Measurements from ENCODE around the gene ZFAND3. TPM values are rescaled to one million over a fixed set of nuclear protein-coding genes. Genes with fewer than 3 reads are reported as not detected.

Gene ZFAND3
- polyA plus RNA-seq, 1 donor from 2014 or later: 19.7 TPM

DNA sequence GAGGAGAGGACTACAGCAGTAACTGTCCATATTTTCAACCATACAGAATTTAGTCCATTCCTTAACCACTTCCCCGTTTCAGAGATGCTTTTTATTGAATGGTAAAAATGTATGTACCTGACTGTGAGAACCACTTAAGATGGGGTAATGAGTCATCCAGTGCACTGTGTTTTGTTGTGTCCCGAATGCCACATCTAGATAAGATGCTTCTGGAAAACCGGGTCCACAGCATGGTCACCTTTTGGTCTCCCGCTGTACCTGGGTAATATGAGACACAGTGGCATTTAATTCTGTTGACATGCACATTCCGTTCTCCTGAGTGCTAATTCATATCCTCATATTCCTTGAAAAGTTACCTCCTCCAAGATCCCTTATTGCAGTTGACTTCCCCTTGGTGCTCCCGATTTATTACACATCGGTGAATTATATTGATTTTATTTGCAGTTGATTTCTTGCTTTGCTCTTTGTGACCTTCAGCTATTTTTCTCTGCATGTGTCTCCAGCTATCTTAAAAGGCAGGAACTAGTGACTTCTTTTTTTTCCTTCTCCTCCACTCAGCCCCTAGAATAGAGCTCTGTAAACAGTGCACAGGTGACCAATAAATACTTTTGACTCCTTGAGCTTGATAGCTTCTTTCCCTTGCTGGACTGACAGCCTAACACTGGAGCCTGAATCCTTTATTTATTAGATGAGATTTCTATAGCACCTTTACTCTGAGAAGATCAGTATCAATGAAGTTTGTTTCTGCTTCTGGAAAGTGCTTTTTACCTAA, 314.6 kb downstream of the ZFAND3 start:
- Histone ChIP-seq H3K36me3 (ENCODE audit: insufficient read depth, low read length) (no peaks in the 10 kb centered on the region), H4K20me1 (ENCODE audit: insufficient read depth) (no peaks in the 10 kb centered on the region), H3K27ac (ENCODE audit: low read length) (no peak overlapping the region), H3K4me3 (ENCODE audit: low read length) (no peak overlapping the region), H3K4me2 (ENCODE audit: low read length) (no peak overlapping the region), H3K27me3 (ENCODE audit: insufficient read depth, low read depth, low read length) (no peaks in the 10 kb centered on the region), H3F3A (ENCODE audit: insufficient read depth, low read length, poor library complexity, severe bottlenecking) (no peaks in the 10 kb centered on the region), H3K9ac (ENCODE audit: low read length) (no peak overlapping the region), H3K79me2 (replicated peaks; ENCODE audit: insufficient read depth, low read length) (peaks cover 8% of the 10 kb centered on the region), H2AFZ (ENCODE audit: low read depth, low read length) (no peak overlapping the region), H3K9me3 (ENCODE audit: low read length) (no peaks in the 10 kb centered on the region), H3K9me2 (ENCODE audit: insufficient read depth, low read length) (no peaks in the 10 kb centered on the region)
- TF ChIP-seq EZH2 (IDR thresholded peaks at IDR 0.05; ENCODE audit: borderline replicate concordance, insufficient read depth, low read length, poor library complexity, severe bottlenecking): no peak

DNA sequence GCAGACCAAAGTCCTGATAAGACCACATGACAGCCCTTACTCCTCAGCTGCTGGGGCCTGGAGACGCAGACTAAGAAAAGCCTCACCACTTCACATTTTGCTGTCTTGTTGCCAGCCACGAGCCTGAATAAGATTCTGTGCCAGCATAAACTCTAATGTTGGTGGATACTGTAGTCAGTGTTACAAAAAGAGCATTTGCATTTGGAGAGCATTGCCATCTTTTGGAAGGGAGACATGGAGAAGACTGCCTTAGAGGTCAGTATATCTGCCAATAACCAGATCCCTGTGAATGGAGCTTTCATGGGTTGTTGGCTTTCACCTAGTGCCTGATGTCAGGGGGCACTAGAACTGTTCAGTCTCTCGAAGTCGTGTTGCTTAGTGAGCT, 315.2 kb downstream of the ZFAND3 start:
- Histone ChIP-seq H3K36me3 (ENCODE audit: insufficient read depth, low read length) (no peaks in the 10 kb centered on the region), H3K9ac (ENCODE audit: low read length) (no peak overlapping the region), H3K9me3 (ENCODE audit: low read length) (no peaks in the 10 kb centered on the region), H3K27me3 (ENCODE audit: insufficient read depth, low read depth, low read length) (no peaks in the 10 kb centered on the region), H3F3A (ENCODE audit: insufficient read depth, low read length, poor library complexity, severe bottlenecking) (no peaks in the 10 kb centered on the region), H3K9me2 (ENCODE audit: insufficient read depth, low read length) (no peaks in the 10 kb centered on the region), H3K79me2 (replicated peaks; ENCODE audit: insufficient read depth, low read length) (peaks cover 8% of the 10 kb centered on the region), H3K4me3 (ENCODE audit: low read length) (no peak overlapping the region), H2AFZ (ENCODE audit: low read depth, low read length) (no peak overlapping the region), H3K4me2 (ENCODE audit: low read length) (no peak overlapping the region), H4K20me1 (ENCODE audit: insufficient read depth) (no peaks in the 10 kb centered on the region), H3K27ac (ENCODE audit: low read length) (no peak overlapping the region)
- TF ChIP-seq, protein P1, sequence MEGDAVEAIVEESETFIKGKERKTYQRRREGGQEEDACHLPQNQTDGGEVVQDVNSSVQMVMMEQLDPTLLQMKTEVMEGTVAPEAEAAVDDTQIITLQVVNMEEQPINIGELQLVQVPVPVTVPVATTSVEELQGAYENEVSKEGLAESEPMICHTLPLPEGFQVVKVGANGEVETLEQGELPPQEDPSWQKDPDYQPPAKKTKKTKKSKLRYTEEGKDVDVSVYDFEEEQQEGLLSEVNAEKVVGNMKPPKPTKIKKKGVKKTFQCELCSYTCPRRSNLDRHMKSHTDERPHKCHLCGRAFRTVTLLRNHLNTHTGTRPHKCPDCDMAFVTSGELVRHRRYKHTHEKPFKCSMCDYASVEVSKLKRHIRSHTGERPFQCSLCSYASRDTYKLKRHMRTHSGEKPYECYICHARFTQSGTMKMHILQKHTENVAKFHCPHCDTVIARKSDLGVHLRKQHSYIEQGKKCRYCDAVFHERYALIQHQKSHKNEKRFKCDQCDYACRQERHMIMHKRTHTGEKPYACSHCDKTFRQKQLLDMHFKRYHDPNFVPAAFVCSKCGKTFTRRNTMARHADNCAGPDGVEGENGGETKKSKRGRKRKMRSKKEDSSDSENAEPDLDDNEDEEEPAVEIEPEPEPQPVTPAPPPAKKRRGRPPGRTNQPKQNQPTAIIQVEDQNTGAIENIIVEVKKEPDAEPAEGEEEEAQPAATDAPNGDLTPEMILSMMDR (IDR thresholded peaks at IDR 0.05; ENCODE audit: poor library complexity, severe bottlenecking): no peak
- TF ChIP-seq MXI1 (conservative IDR thresholded peaks at IDR 0.05; ENCODE audit: poor library complexity, severe bottlenecking) (no peak), TAF1 (IDR thresholded peaks at IDR 0.05; ENCODE audit: low read depth) (no peak), RAD21 (conservative IDR thresholded peaks at IDR 0.05) (no peak)

GRCh38 chr6:38136547-38136946, 317.0 kb downstream of the ZFAND3 start:
- no peak overlapping the region for H3K27ac ChIP-seq (ENCODE audit: low read length)

More at GRCh38 chr6:38136547-38136946, 317.0 kb downstream of the ZFAND3 start:
- H3K36me3 ChIP-seq (ENCODE audit: insufficient read depth, low read length): no peaks in the 10 kb centered on the region
- no peaks in the 10 kb centered on the region for H3F3A ChIP-seq (ENCODE audit: insufficient read depth, low read length, poor library complexity, severe bottlenecking)
- no peaks in the 10 kb centered on the region for H3K9me2 ChIP-seq (ENCODE audit: insufficient read depth, low read length)
- no peaks in the 10 kb centered on the region for H3K9me3 ChIP-seq (ENCODE audit: low read length)
- no peak overlapping the region for H3K9ac ChIP-seq (ENCODE audit: low read length)
- H2AFZ ChIP-seq (ENCODE audit: low read depth, low read length): no peak overlapping the region
- no peak overlapping the region for H3K4me3 ChIP-seq (ENCODE audit: low read length)
- no peaks in the 10 kb centered on the region for H4K20me1 ChIP-seq (ENCODE audit: insufficient read depth)
- no peaks in the 10 kb centered on the region for H3K27me3 ChIP-seq (ENCODE audit: insufficient read depth, low read depth, low read length)
- peaks cover 3% of the 10 kb centered on the region for H3K79me2 ChIP-seq (replicated peaks; ENCODE audit: insufficient read depth, low read length)
- no peak overlapping the region for H3K4me2 ChIP-seq (ENCODE audit: low read length)
- TF ChIP-seq, protein P1 (IDR thresholded peaks at IDR 0.05; ENCODE audit: poor library complexity, severe bottlenecking): no peak
- TF ChIP-seq TAF1 (IDR thresholded peaks at IDR 0.05; ENCODE audit: low read depth) (no peak), MXI1 (conservative IDR thresholded peaks at IDR 0.05; ENCODE audit: poor library complexity, severe bottlenecking) (no peak), EZH2 (IDR thresholded peaks at IDR 0.05; ENCODE audit: borderline replicate concordance, insufficient read depth, low read length, poor library complexity, severe bottlenecking) (no peak), EP300 (conservative IDR thresholded peaks at IDR 0.05; ENCODE audit: poor library complexity, severe bottlenecking) (no peak), POLR2AphosphoS5 (IDR thresholded peaks at IDR 0.05) (no peak), SMC3 (conservative IDR thresholded peaks at IDR 0.05; ENCODE audit: poor library complexity) (no peak), REST (IDR thresholded peaks at IDR 0.05; ENCODE audit: borderline replicate concordance) (no peak), RAD21 (conservative IDR thresholded peaks at IDR 0.05) (no peak)

Measured in neural cell (in vitro differentiated cells).